Measurements from ENCODE around the gene PPP3CA. TPM values are rescaled to one million over a fixed set of nuclear protein-coding genes. Genes with fewer than 3 reads are reported as not detected.

The PPP3CA gene
- total RNA-seq, 1 experiment from 2014 or later: 129 TPM

GRCh38 chr4:101188906-101189305 is 158.4 kb downstream of the PPP3CA start:
- Histone ChIP-seq H3K4me1 (ENCODE audit: insufficient read depth, low read length, poor library complexity, severe bottlenecking) (peaks cover 49% of the 10 kb centered on the region), H3K4me3 (ENCODE audit: low read depth, low read length, poor library complexity, severe bottlenecking) (no peak overlapping the region), H3K27ac (ENCODE audit: low read depth, low read length, poor library complexity, severe bottlenecking) (no peak overlapping the region), H3K27me3 (replicated peaks; ENCODE audit: insufficient read depth, low read depth, low read length, poor library complexity) (no peaks in the 10 kb centered on the region), H3K9me3 (ENCODE audit: low read depth, low read length, poor library complexity, severe bottlenecking) (no peaks in the 10 kb centered on the region), H3K36me3 (ENCODE audit: insufficient read depth, low read length, poor library complexity, severe bottlenecking) (no peaks in the 10 kb centered on the region)
- TF ChIP-seq CTCF (conservative IDR thresholded peaks at IDR 0.05; ENCODE audit: low read depth, low read length) (no peak), EZH2 (IDR thresholded peaks at IDR 0.05; ENCODE audit: borderline replicate concordance, low read depth, low read length, poor library complexity, severe bottlenecking) (no peak)
- CTCF ChIA-PET: no interaction called here
- DNase-seq (ENCODE audit: low spot score): no peak
- intact Hi-C loops (cut with micrococcal nuclease; ENCODE audit: unreplicated experiment): loop anchor here (5.0 kb wide), 2 partner anchors 143 to 158 kb away; partner anchors contain the start of gene PPP3CA
- BruUV-seq (replicated peaks): no TSS peak
- POLR2A ChIA-PET (ENCODE audit: low non-redundant PET): no interaction called here

DNA sequence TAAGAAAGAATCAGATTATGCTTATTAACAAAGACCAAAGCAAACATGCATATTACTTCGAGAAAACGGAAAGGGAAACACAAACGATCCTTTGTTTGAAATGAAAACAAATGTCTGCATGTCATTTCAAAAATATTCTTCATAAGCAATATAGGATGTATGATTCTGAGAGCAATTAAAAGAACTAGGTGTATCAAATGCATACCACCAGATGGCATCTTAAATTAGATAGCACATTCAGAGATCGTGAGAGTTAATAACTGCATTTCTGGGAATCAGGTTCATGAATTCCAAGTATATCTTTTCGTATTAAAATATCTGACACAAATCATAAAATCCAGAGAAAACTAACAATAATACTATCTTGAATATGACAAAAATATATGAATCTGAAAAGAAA is 159.5 kb downstream of the PPP3CA start:
- Histone ChIP-seq H3K4me3 (ENCODE audit: low read depth, low read length, poor library complexity, severe bottlenecking) (no peak overlapping the region), H3K27me3 (replicated peaks; ENCODE audit: insufficient read depth, low read depth, low read length, poor library complexity) (no peaks in the 10 kb centered on the region), H3K36me3 (ENCODE audit: insufficient read depth, low read length, poor library complexity, severe bottlenecking) (peaks cover 3% of the 10 kb centered on the region), H3K9me3 (ENCODE audit: low read depth, low read length, poor library complexity, severe bottlenecking) (peaks cover 3% of the 10 kb centered on the region), H3K4me1 (ENCODE audit: insufficient read depth, low read length, poor library complexity, severe bottlenecking) (peaks cover 49% of the 10 kb centered on the region), H3K27ac (ENCODE audit: low read depth, low read length, poor library complexity, severe bottlenecking) (no peak overlapping the region)
- no peak for DNase-seq (ENCODE audit: low spot score)
- POLR2A ChIA-PET (ENCODE audit: low non-redundant PET): no interaction called here
- CTCF ChIA-PET: no interaction called here
- BruUV-seq (replicated peaks): no TSS peak
- intact Hi-C loops (cut with micrococcal nuclease; ENCODE audit: unreplicated experiment): loop anchor here (5.0 kb wide), 2 partner anchors 144 to 159 kb away; partner anchors contain the start of gene PPP3CA
- TF ChIP-seq CTCF (conservative IDR thresholded peaks at IDR 0.05; ENCODE audit: low read depth, low read length) (peak; percentile 56), EZH2 (IDR thresholded peaks at IDR 0.05; ENCODE audit: borderline replicate concordance, low read depth, low read length, poor library complexity, severe bottlenecking) (no peak)

DNA sequence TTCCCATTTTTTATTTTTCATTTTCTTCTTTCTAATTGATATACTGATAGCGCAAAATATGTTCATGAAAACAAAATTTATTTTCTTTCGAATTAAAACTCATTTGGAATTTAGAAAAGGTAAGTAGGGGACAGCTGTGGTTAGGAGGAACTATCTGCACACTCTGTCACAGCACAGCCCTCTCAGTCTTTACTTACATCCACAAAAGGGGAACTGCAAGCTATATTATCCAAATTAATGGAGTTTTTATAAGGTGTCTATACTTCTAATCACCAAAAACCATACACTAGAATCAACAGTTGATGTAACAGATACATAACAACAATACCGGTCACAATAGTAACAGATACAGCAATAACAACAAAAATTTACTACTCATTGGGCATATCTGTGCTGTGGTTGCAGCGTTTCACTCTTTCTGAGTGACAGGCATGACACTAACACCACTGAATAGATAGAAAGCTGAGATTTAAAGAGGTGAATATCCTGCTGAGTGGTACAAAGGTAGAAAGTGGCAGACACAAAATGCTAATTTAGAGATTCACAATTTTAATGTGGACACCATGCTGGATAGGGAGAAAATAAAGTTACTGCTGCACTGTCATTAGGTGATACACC is 160.7 kb downstream of the PPP3CA start:
- no TSS peak for BruUV-seq (replicated peaks)
- peaks cover 9% of the 10 kb centered on the region for H3K36me3 ChIP-seq (ENCODE audit: insufficient read depth, low read length, poor library complexity, severe bottlenecking)
- H3K27me3 ChIP-seq (replicated peaks; ENCODE audit: insufficient read depth, low read depth, low read length, poor library complexity): no peaks in the 10 kb centered on the region
- DNase-seq (ENCODE audit: low spot score): no peak
- no peak overlapping the region for H3K27ac ChIP-seq (ENCODE audit: low read depth, low read length, poor library complexity, severe bottlenecking)
- no peak overlapping the region for H3K4me3 ChIP-seq (ENCODE audit: low read depth, low read length, poor library complexity, severe bottlenecking)
- H3K4me1 ChIP-seq (ENCODE audit: insufficient read depth, low read length, poor library complexity, severe bottlenecking): peaks cover 38% of the 10 kb centered on the region
- ChIA-PET CTCF (no interaction called here), POLR2A (ENCODE audit: low non-redundant PET) (no interaction called here)
- peaks cover 9% of the 10 kb centered on the region for H3K9me3 ChIP-seq (ENCODE audit: low read depth, low read length, poor library complexity, severe bottlenecking)
- TF ChIP-seq CTCF (conservative IDR thresholded peaks at IDR 0.05; ENCODE audit: low read depth, low read length) (no peak), EZH2 (IDR thresholded peaks at IDR 0.05; ENCODE audit: borderline replicate concordance, low read depth, low read length, poor library complexity, severe bottlenecking) (no peak)
- intact Hi-C loops (cut with micrococcal nuclease; ENCODE audit: unreplicated experiment): loop anchor here (5.0 kb wide), 2 partner anchors 146 to 161 kb away; partner anchors contain the start of gene PPP3CA

All from A673 (cell line).